ENCODE data around the gene BTG1.
"Not testable (repeated sequence)": the region's sequence is repeated elsewhere in the genome, so short reads cannot be mapped to it uniquely, and the experiment has no call there.

Gene BTG1

GRCh38 chr12:92147491-92147890, 1.8 kb upstream of the BTG1 start:
- DNase-seq: no peak

DNA sequence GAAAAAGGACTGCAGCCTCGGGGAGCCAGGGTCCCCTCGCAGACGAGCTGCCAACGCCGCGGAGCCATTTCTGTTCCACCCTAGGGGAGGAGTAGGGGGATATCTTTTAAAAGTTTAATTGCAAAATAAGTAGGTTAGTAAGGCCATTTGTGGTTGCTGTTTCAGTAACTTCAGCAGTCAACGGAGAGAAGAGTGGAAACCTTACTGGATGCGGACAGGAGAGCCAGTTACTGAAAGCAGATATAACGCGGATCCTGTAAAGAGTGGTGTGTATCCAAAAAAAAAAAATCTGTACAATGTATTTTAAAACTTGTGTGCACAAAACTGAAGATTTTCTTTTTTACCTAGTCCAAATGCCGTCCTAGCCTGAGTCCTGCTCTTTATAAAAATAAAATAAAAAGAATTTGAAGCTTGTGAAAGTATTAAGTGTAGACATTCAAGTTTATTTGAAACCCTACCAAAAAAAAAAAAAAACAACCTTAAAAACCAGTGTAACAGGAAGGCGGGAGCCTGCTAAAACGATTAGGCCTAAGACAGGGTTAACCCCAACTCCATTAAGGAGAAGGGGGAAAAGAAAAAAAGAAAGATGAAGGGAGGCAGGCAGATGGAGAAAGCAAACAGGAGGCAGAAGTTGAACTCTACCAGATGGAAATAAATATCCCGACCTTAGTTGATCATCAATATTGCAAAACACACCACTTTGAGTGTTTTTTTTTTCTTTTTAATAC, 1.0 kb upstream of the BTG1 start:
- peak; percentile 50 for DNase-seq

DNA sequence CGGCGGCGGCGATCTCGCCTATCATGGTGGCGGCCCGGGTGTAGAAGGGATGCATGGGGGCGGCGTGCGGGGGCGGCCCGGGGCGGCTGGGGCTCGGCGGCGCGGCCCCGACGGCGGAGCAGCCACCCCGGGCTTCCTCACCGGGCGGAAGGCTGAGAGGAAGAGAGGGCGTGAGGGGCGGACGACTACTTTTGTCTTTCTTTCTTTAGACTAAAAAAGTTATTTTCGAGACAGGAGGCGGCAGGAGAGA, 240 bp downstream of the BTG1 start:
- DNase-seq: no peak

DNA sequence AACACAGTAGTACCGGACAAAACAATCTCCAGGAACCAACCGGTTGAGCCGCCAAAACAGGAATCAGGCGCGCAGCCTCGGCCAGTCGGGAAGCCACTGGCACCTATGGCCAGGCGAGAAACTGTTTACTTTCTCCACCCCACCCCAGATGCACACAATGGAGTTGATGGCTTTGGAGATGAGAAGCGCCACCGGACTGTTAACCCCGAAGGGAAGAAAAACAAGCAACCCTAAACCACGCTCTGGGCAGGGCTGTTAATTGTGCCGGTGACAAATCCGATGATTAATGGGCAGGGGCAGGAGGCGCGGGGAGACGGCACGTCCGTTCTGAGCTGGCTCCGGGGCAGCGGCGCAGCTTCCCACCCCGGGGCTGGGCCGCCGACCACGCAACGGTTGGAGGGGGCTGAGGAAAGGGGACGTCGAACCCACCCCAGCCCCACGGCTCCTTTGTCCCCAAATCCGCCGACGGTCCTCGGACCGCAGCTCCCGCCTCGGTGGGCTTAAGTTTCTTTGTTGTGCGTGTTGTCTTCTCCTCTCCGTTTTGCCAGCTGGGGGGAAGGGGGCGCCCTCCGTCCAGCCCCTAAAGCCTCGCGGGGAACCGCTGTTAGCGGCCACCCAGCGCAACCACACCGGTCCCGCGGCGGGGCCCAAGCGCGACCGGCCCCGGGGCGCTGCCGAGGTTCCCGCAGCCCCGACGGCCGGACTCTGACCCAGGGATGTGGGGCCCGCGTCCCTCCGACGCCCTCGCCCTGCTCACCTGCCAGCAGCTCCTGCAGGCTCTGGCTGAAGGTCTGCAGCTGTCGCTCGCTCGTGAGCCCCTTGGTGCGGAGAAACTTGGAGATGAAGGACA, 790 bp downstream of the BTG1 start:
- DNase-seq: peak; percentile 66

- DNase-seq: peak; percentile 98
Observed at GRCh38 chr12:92143686-92144630, 1.7 kb downstream of the BTG1 start.

DNA sequence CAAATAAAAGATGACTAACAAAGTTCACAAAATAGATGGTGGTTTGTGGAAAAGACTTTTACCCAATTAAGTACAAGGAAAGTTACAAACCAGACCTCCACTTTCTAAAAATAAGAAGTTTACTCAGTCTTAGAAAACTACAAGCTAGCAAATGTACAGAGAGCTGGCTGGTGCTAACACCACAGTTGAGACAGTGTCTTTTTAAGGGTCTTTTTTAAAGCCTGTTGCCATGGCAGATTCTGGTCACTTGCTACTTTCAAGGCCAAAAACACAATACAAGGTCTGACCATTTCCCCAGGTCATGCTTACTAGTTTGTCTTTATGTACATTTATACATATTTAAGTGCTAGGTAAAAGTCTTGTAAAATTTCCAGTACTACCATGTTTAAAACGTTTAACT, 2.4 kb downstream of the BTG1 start:
- no peak for DNase-seq

DNA sequence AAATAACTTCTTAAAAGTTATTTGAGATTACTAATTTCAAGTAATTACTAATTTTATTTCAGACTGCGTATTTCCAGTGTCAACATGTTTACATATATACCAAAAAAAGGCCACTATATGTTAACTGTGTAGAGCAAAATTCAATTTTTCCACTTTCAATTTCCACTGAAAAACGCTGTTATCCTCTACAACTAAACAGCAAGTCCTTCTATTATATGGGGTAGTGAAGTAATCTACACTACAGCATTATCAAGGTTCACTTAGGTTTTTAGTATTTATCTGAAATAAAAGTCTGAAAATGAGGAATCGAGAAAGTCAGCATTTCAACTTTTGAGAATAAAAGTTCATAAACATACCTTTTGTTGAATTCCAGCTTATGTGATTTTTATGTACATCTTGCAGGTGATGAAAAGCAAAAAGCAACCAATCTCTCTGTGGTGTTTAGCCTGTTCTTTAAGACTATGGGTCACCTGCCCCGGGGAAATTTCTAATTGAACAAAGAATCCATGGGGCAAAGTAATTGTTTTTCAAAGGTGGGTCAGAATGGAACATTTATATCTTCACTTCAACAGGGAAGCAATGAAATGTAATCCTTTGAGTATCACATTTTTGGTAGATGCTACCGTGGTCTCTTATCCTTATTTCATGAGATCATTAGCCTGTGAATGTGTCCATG, 3.3 kb downstream of the BTG1 start:
- DNase-seq: no peak

- peak; percentile 17 for DNase-seq
Observed at GRCh38 chr12:92141591-92142121, 4.0 kb downstream of the BTG1 start.

GRCh38 chr12:92140896-92141536, 4.6 kb downstream of the BTG1 start:
- DNase-seq: no peak

DNA sequence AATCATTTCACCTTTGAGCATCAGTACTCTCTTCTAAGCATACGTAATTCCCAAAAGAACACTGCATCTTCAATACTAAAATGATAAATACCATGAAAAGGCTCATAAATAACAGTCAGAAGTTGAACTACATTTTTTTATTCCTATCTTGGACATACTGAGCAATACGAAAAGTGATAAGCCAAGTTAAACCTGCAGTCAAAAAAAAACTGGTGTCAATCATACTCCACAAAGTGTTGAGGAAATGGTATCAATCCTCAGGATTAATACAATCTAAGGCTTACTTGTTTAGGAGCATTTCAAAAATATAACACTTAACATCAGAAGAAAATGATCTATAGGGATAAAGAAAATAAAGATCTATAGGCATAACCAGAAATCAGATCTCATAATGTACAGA, 5.5 kb downstream of the BTG1 start:
- no peak for DNase-seq

GRCh38 chr12:92139634-92140150, 6.0 kb downstream of the BTG1 start:
- DNase-seq: peak; percentile 42

DNA sequence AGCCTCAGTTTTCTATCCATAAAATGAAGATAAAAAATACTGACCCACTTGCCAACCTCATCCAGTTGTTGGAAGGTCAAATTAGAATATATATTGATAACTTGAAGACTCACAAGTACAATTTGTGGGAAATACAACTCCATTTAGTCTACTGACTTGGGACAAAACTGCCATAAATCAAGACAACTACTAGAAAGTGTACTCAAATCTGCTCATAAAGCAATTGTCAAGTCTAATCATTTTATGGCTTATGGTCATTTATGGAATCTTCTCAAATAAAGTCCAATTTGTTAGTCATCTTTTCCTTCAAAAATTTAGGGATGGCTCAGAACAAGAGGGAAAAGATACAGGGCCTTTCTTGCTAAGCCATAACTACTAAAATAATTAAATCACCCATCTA, 7.0 kb downstream of the BTG1 start:
- DNase-seq: no peak

DNA sequence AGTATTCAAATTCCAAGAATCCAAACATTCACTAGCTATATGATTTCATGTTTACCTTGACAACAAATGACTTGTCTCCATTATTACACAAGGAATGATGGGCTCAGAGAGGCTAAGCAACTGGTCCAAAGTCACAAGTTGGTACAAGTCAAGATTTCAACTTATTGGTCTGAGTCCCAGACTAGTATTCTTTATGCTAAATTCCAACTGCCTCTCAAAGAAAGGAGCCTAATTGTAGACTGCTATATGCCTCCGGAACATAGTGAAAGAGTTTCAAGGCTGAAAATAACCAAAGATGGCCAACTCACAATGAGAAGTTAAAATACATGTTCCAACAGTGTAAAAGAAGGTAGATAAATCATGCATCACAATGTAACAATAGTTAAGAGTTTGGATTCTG, 7.5 kb downstream of the BTG1 start:
- no peak for DNase-seq

DNA sequence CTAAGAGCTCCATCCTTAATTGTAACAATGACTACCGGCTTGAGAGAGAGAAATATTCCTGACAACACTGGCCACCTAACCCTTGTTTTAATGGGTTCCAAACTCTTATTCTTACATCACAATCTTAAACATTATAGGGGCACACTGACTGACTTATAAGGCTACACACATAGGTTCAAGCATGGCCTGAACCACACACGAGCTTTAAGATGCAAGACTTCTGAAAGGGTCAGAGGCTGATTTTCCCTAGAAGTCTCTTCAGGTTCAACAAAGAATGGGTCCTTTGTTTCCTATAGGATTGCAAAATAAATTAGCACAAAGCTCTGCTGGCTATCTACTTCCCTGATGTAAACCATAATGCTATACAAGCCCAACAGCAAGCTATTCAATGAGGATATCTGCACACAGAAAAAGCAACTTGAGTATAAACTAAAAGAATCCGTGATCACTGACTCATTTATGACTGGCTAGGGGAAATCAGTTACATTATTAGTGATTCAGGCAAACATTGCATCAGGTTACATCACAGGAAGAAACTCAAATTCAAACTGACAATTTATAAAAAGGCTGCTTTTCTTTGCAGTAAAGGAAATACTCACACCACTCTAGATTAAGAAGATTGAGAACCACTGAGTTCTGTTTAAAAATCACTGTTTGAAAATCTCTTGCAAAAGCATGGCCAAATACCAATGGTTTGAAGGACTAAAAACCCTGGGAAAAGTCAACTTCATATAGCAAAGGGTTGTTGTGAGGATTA, 8.5 kb downstream of the BTG1 start:
- DNase-seq: peak; percentile 94

DNA sequence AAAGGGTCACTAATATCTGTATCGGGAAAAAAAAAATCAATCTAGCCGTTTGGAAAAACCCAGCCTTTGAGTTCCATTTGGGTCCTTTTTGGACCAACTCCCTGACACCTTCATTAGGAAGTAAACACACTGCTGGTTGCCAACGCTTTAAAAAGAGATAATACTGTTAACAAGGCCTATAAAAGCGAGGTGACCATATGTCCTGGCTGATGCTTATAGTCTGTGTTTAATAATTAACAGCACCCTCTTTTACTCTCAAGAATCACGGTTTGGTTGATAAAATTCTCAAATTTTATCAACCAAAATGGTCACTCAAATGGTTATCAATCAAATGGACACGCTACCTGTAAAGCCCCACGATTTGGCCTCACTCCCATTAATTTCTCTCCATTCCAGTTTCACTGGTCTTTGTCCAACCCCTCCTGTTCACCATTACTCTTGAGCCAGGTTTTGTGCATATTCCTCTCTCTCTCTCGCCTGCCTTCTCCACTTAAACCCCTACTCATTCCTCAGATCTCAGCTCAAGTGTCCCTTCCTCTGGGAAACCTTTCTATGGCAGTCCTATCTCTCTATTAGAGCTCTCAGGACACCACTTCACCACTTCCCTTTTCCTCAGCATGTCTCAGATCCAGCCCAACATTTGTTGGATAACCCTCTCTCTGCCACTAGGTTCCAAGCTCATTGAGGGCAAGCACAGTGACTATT, 9.5 kb downstream of the BTG1 start:
- no peak for DNase-seq

- not testable (repeated sequence) for DNase-seq
Observed at GRCh38 chr12:92135541-92135940, 10.1 kb downstream of the BTG1 start.

GRCh38 chr12:92134638-92135274, 10.9 kb downstream of the BTG1 start:
- peak; percentile 84 for DNase-seq

DNA sequence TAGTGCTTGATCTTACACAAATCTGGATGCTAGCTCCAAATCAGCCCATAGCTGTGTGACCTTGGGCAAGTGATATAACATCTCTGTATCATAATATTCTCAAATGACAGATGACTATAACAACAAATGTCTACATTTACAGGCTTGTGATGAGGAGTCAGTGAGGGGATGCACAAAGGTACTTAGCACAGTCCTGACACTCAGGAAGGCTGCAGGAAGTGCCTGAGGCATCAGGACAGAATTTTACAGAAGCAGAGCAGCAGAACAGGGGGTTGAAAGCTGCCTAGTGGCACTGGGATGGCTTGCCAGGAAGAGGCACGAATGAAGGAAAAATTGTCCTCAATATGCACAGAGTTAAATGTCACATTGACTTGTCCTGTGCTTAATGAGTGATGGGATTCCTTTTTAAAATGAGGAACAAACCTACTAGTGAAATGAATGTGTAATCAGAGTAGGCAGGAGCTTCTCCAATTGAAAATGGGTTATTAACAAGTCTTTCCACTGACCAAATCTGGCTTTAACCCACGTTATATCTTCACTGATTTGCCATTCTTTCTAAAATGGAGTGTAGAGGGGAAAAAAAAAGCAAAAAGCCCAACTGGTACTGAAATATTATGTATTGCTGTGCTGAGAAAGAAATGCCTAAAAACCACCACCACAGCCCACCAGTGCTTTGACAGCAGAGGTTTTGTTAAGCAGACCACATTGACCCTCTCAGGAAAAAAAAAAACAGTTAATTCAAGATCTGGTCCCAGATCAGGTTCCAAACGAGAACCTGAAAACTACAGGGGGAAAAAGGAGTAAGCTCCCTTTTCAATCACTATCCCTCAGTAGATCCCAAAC, 11.6 kb downstream of the BTG1 start:
- DNase-seq: no peak

- DNase-seq: no peak
Observed at GRCh38 chr12:92133171-92133570, 12.5 kb downstream of the BTG1 start.
